ENCODE results near the gene KBTBD12. TPM values are rescaled to one million over a fixed set of nuclear protein-coding genes. Genes with fewer than 3 reads are reported as not detected.
"Not testable (repeated sequence)": the region's sequence is repeated elsewhere in the genome, so short reads cannot be mapped to it uniquely, and the experiment has no call there.

KBTBD12 gene
- total and polyA plus RNA-seq, 2 donors (not counting 1 experiment from before 2014, with no cell fraction given) = not detected

DNA sequence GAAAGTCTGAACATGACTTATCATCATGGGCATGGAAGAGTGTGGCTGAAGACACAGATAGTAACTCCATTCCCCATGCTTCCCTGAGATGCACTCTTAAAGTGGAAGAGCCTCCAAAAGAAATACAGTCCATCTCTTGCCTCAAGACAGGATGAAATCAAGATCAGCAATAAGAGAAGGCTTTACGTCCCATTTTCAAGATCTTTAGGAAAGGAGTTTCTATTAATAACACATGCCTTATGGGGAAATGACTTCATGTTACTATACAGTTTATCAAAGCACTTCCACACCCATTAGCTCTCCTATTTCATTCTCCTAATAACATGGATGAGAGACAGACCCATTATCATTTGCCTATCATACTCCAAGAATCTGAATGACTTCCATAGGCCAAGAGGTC, 6.1 kb upstream of the KBTBD12 start:
- no peak overlapping the region for H2AFZ ChIP-seq (ENCODE audit: low read length)
- H3K4me2 ChIP-seq (ENCODE audit: extremely low read depth, insufficient read depth, low read length) = no peak overlapping the region
- H3K27me3 ChIP-seq (ENCODE audit: control insufficient read depth, insufficient read depth, low read length) = peaks cover 10% of the 10 kb centered on the region
- no peaks in the 10 kb centered on the region for H3K79me2 ChIP-seq (ENCODE audit: control insufficient read depth, insufficient read depth, low read length)
- H3K4me3 ChIP-seq (replicated peaks in 1 of 4; ENCODE audit: control extremely low read depth in 1 of 4, insufficient read depth in 1 of 4, low read depth in 3 of 4, low read length in 4 of 4) = no peak overlapping the region
- DNase-seq (ENCODE audit: low read depth in 2 of 2) = no peak
- no peaks in the 10 kb centered on the region for H4K20me1 ChIP-seq (ENCODE audit: control insufficient read depth, extremely low read depth, insufficient read depth, low read length)
- TF ChIP-seq, protein P1, sequence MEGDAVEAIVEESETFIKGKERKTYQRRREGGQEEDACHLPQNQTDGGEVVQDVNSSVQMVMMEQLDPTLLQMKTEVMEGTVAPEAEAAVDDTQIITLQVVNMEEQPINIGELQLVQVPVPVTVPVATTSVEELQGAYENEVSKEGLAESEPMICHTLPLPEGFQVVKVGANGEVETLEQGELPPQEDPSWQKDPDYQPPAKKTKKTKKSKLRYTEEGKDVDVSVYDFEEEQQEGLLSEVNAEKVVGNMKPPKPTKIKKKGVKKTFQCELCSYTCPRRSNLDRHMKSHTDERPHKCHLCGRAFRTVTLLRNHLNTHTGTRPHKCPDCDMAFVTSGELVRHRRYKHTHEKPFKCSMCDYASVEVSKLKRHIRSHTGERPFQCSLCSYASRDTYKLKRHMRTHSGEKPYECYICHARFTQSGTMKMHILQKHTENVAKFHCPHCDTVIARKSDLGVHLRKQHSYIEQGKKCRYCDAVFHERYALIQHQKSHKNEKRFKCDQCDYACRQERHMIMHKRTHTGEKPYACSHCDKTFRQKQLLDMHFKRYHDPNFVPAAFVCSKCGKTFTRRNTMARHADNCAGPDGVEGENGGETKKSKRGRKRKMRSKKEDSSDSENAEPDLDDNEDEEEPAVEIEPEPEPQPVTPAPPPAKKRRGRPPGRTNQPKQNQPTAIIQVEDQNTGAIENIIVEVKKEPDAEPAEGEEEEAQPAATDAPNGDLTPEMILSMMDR (conservative IDR thresholded peaks at IDR 0.05 in 1 of 2, IDR thresholded peaks at IDR 0.05 in 1 of 2; ENCODE audit: low read depth in 1 of 2, low read length in 2 of 2) = no peak
- no peak for TF ChIP-seq EZH2 (IDR thresholded peaks at IDR 0.05; ENCODE audit: low read length, missing control alignments)
- H3K9me3 ChIP-seq (ENCODE audit: control insufficient read depth, insufficient read depth, low read depth, low read length) = no peaks in the 10 kb centered on the region
- no peaks in the 10 kb centered on the region for H3K36me3 ChIP-seq (ENCODE audit: control insufficient read depth, insufficient read depth, low read length)
- no peaks in the 10 kb centered on the region for H3K4me1 ChIP-seq (ENCODE audit: control insufficient read depth, extremely low read depth, insufficient read depth, low read length)
- H3K9ac ChIP-seq (ENCODE audit: insufficient read depth, low read length) = no peak overlapping the region
- H3K27ac ChIP-seq (ENCODE audit: insufficient read depth, low read length) = no peak overlapping the region

DNA sequence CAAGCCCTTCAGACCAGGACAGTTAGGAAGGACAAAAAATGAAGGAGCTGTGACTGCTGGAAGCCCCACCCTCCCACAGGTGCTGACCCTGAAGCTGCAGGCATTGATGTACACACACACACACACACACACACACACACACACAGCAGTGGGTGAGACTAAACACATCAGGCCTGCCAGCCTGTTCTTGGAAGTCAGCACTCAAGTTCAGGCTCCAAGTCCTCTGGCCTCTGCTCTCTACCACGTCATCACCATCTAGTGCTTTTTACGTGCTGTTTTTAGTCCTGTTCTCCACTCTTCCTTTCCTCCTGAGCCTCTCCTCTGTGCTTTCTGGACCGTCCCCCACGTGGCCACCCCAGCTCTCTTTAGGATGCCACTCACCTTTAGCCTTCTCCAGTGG, 5.4 kb upstream of the KBTBD12 start:
- no peak overlapping the region for H3K4me3 ChIP-seq (replicated peaks in 1 of 4; ENCODE audit: control extremely low read depth in 1 of 4, insufficient read depth in 1 of 4, low read depth in 3 of 4, low read length in 4 of 4)

GRCh38 chr3:127911421-127911931, 3.6 kb upstream of the KBTBD12 start:
- Histone ChIP-seq H3K79me2 (ENCODE audit: control insufficient read depth, insufficient read depth, low read length) (no peaks in the 10 kb centered on the region), H2AFZ (ENCODE audit: low read length) (no peak overlapping the region), H3K9me3 (ENCODE audit: control insufficient read depth, insufficient read depth, low read depth, low read length) (no peaks in the 10 kb centered on the region), H3K27me3 (ENCODE audit: control insufficient read depth, insufficient read depth, low read length) (peaks cover 21% of the 10 kb centered on the region), H3K9ac (ENCODE audit: insufficient read depth, low read length) (no peak overlapping the region), H3K36me3 (ENCODE audit: control insufficient read depth, insufficient read depth, low read length) (no peaks in the 10 kb centered on the region), H3K4me1 (ENCODE audit: control insufficient read depth, extremely low read depth, insufficient read depth, low read length) (no peaks in the 10 kb centered on the region), H4K20me1 (ENCODE audit: control insufficient read depth, extremely low read depth, insufficient read depth, low read length) (no peaks in the 10 kb centered on the region), H3K27ac (ENCODE audit: insufficient read depth, low read length) (no peak overlapping the region), H3K4me3 (replicated peaks in 1 of 4; ENCODE audit: control extremely low read depth in 1 of 4, insufficient read depth in 1 of 4, low read depth in 3 of 4, low read length in 4 of 4) (no peak overlapping the region), H3K4me2 (ENCODE audit: extremely low read depth, insufficient read depth, low read length) (no peak overlapping the region)
- TF ChIP-seq EZH2 (IDR thresholded peaks at IDR 0.05; ENCODE audit: low read length, missing control alignments) = no peak
- TF ChIP-seq, protein P1 (conservative IDR thresholded peaks at IDR 0.05 in 1 of 2, IDR thresholded peaks at IDR 0.05 in 1 of 2; ENCODE audit: low read depth in 1 of 2, low read length in 2 of 2) = no peak
- DNase-seq (ENCODE audit: low read depth in 2 of 2) = no peak

More for the DNA sequence above, 5.4 kb upstream of the KBTBD12 start:
- peaks cover 12% of the 10 kb centered on the region for H3K27me3 ChIP-seq (ENCODE audit: control insufficient read depth, insufficient read depth, low read length)
- no peaks in the 10 kb centered on the region for H3K36me3 ChIP-seq (ENCODE audit: control insufficient read depth, insufficient read depth, low read length)
- TF ChIP-seq EZH2 (IDR thresholded peaks at IDR 0.05; ENCODE audit: low read length, missing control alignments) = no peak
- TF ChIP-seq, protein P1 (conservative IDR thresholded peaks at IDR 0.05 in 1 of 2, IDR thresholded peaks at IDR 0.05 in 1 of 2; ENCODE audit: low read depth in 1 of 2, low read length in 2 of 2) = no peak
- H3K27ac ChIP-seq (ENCODE audit: insufficient read depth, low read length) = no peak overlapping the region
- H2AFZ ChIP-seq (ENCODE audit: low read length) = no peak overlapping the region
- no peak for DNase-seq (ENCODE audit: low read depth in 2 of 2)
- no peak overlapping the region for H3K9ac ChIP-seq (ENCODE audit: insufficient read depth, low read length)
- H3K9me3 ChIP-seq (ENCODE audit: control insufficient read depth, insufficient read depth, low read depth, low read length) = no peaks in the 10 kb centered on the region
- no peaks in the 10 kb centered on the region for H3K79me2 ChIP-seq (ENCODE audit: control insufficient read depth, insufficient read depth, low read length)
- H4K20me1 ChIP-seq (ENCODE audit: control insufficient read depth, extremely low read depth, insufficient read depth, low read length) = no peaks in the 10 kb centered on the region
- no peaks in the 10 kb centered on the region for H3K4me1 ChIP-seq (ENCODE audit: control insufficient read depth, extremely low read depth, insufficient read depth, low read length)
- H3K4me2 ChIP-seq (ENCODE audit: extremely low read depth, insufficient read depth, low read length) = no peak overlapping the region

DNA sequence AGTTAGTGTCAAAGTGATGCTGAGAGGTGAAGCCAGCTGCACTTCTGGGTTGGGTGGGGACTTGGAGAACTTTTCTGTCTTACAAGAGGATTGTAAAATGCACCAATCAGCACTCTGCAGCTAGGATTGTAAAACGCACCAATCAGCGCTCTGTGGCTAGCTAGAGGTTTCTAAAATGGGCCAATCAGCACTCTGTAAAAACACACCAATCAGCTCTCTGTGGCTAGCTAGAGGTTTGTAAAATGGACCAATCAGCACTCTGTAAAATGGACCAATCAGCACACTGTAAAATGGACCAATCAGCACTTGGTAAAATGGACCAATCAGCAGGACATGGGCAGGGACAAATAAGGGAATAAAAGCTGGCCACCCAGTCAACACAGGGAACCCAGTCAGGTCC, 1.2 kb upstream of the KBTBD12 start:
- not testable (repeated sequence) for H3K4me1 ChIP-seq (ENCODE audit: control insufficient read depth, extremely low read depth, insufficient read depth, low read length); H3K79me2 ChIP-seq (ENCODE audit: control insufficient read depth, insufficient read depth, low read length); H3K9me3 ChIP-seq (ENCODE audit: control insufficient read depth, insufficient read depth, low read depth, low read length); H3K36me3 ChIP-seq (ENCODE audit: control insufficient read depth, insufficient read depth, low read length); H3K4me3 ChIP-seq (replicated peaks in 1 of 4; ENCODE audit: control extremely low read depth in 1 of 4, insufficient read depth in 1 of 4, low read depth in 3 of 4, low read length in 4 of 4); DNase-seq (ENCODE audit: low read depth in 2 of 2); H3K9ac ChIP-seq (ENCODE audit: insufficient read depth, low read length); H3K4me2 ChIP-seq (ENCODE audit: extremely low read depth, insufficient read depth, low read length); H4K20me1 ChIP-seq (ENCODE audit: control insufficient read depth, extremely low read depth, insufficient read depth, low read length); H3K27ac ChIP-seq (ENCODE audit: insufficient read depth, low read length); H2AFZ ChIP-seq (ENCODE audit: low read length)
- peaks cover 23% of the 10 kb centered on the region for H3K27me3 ChIP-seq (ENCODE audit: control insufficient read depth, insufficient read depth, low read length)

Data from fibroblast of lung (primary cell).